HG03575 (cell line): ENCODE measurements around the gene SYNPR.
A peak's percentile ranks its signal among the peaks of the same experiment; 100 is the strongest.

Experiments used
- ATAC-seq: cut with Tn5 transposase; IDR thresholded peaks from one replicate; pipeline ENCODE4 v1.9.1; 2021; ENCODE audit not compliant: unreplicated experiment, insufficient number of reproducible peaks, low FRiP score; ENCODE audit errors: extremely low read depth

SYNPR gene

DNA sequence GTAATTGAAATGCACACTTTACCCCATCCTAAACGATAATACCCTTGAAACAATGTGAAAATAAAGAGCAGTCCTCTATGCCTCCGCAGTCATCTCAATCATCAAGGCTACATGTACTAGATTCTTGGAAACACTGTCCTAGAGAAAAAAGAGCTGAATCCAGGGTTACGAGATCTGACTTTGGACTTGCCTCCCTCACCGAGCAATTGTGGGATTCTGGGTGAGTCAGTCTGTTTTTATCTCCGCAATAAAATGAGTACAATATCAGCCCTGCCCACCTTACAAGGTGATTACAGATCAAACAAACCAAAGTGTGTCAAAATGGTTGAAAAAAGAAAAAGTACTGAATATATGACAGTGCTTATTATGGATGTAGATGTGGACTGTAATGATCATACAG is 222.1 kb downstream of the SYNPR start:
- ATAC-seq: no peak

DNA sequence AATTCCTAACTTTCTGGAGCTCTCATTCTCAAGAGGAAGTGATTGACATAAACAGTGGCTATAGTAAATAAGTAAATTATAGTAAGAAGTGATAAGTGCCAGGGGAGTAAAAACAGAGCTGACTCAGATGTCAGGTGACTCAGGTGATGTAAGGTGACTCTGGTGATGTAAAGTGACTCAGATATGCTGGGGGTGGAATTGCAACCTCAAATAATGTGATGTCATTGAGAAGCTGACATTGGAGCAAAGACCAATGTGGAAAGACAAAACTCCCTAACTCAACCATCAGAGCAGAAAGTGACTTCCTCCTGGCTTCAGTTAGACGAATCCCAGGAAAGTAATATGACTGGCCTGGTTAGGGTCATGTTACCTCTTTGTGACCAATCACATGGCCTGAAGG is 230.2 kb downstream of the SYNPR start:
- no peak for ATAC-seq

DNA sequence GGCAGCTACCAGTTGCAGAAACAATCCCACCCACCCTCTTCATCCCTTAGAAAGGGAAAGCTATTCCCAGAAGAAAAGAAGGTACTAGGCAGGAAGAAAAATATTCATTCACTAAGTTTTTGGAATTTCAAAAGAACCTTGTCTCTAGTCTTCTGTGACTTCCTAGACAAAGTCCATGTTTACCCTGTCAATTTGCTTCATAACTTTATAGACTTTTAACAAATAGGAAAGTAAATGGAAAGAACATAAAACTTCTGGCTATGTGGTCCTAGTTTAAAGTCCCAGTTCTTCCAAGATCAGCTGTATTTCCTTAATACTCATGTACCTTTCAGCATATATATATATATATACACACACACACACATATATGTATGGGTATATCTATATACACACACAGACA is 230.7 kb downstream of the SYNPR start:
- ATAC-seq: no peak

DNA sequence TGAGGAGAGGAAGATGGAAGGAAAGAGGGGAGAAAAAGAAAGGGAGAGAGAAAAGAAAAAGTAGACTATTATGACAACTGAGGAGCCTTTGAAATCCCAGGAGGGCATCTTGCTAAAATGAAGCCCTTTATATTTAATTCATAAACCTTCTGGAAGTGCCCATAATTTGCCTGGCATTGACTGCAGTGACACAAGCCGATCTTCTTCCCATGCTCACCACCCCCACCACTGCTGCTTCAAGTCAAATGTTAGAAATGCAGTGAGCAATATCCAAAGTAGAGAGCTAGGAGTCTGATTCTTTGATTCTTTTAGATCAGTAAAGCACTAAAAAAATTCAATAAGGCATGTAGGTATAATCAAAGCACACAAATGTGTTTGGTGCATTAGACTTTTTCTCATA is 235.7 kb downstream of the SYNPR start:
- no peak for ATAC-seq

DNA sequence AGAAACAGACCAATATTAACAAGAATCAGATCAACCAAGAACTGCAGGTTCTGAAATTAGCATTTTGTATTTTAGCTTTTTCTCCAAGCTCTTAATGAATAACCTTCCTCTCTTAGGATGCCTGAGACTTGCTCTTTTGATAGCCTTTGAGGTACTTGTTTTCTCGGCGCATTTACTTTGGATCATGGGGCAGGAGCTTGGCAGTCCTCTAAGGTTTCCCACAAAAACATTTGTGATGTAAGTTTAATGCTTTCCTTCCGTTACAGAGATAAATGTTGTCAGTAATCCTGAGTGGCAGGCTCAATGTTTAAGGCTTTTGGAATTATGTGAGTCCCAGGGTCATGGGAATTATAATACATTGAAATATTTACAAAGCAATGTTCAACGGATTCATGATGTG is 236.6 kb downstream of the SYNPR start:
- no peak for ATAC-seq

DNA sequence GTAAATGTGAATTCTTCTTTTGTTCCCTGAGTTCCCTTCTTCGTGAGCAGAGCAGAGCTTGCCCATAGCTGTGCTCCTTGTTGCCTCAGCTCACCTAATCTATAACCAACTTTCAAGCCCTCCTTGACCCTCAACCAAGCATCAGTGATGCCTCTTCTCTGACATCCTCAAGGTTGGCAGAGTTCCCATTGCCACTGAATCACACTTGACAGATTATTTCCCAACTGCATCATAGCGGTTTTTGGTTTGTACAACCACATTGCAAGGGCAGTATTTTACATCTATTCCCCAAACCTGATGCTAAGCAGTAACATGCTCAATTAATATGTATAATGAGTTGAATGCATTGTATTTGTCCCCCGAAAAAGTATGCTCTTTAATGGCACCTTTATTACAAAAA is 241.3 kb downstream of the SYNPR start:
- ATAC-seq: no peak

DNA sequence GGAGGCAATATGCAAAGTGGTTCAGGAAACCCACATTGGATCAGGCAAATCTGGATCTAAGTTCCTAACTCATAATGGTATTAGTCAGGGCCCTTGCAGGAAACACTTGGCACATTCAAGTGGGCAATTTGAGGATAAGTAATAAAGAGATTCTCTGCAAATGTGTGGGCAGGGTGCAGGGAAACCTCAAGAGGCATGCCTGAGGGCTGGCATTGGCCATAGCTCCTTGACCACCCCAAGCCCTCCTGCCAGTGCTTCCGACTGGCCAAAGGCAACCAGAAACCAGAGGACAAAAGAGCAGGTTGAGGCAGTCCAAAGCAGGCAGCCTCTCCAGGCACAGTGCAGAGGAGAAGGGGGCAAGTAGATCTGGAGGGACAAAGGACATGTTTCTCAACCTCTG is 243.5 kb downstream of the SYNPR start:
- ATAC-seq: no peak

DNA sequence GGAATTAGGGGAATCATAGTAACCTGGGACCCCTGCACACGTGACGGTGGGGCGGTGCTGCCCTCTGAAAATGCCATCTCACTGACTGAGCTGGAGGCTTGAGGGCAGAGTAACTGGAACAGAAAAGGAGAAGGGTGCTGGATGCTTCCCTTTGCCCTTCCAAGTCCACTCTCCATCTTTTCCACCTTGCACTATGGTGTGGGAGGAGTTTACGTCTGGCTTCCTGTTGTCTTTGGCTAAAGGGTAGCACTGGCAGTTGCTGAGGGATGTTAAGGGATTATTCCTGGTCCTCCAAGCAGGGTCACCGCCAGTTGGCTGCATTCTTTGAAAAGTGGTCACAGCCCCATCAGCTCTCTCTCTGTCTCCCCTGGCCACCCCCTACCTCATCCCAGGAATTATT is 245.0 kb downstream of the SYNPR start:
- no peak for ATAC-seq

DNA sequence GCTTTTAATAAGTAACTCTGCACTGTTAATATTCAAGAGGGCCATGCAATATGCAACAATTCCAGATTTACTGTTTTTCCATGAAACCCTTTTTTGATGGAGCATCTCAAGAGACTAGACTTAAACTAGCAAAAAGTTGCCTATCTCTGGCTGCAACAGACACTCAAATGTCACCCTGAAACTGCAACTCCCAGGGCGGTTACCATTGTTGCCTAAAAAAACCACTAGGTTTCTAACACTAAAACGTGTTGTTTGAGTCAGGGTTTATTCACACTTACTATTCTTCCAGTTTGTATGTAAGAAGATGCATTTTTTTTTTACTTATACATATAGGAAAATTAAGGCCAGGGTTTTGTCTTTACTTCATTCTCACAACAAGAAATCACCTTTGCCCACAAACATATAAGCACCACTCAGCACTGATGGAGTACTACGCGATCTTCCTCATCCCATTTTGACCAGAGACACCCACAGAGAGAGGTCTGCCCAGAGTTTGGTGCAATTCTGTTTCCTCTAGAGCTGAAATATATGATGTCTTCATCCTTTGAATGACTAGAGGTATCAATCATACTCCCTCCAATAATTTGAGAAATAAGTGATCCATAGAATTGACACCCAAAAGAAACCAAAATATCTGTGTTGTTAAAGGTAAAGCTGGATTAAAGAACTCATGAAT is 250.4 kb downstream of the SYNPR start:
- ATAC-seq: no peak

DNA sequence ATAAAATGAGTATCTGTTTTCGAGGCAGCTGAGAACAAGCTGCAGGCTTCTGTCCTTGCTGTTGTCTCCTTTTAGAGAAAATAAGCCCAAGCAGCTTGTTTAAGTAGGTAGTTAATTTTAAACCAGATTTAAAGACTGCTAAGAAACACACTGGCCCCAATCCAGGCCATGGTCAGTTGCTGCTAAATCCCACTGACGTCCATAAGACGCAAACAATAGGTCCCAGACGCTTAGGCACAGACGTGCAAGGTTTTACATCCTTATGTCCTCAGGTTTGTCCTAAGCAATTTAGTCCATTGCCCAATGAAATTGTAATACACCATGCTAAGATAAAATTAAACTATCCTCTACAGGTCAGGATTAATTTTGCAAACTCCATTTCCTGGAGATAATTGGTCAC is 254.4 kb downstream of the SYNPR start:
- no peak for ATAC-seq

DNA sequence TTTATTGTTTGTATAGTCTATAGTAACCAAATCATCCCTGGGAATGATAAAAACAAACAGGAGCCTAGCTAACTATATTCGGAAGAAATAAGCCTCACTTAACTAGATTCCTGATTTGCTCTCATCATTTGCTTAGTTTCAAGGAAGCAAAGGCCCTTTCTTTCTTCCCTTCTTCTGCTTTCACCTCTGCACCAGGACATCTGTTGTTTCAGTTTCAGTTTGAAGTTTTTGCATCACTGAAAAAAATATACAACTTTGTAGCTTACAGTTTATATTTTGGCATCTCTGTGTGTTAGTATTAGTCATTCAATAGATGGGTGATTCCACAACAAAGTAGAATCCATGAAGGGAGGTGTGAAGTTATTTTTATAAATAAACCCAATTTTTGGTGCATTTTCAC is 260.8 kb downstream of the SYNPR start:
- no peak for ATAC-seq

DNA sequence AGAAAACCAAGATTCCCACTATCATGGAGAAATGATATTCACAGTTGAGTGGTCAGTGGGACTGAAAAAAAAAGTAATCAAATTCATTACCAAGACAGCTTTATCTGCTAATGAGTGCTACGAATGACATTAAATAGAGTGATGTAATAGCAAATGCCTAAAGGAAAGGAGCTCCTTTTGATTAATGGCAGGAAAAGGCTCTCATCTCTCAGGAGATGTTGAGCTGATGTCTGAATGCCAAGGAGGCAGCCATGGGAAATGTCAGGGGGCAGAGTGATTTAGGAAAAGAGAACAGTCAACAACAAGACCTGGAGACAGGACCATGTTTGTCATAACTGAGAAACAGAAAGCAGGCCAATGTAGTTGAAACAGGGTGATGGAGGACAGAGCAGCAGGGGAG is 277.7 kb downstream of the SYNPR start:
- no peak for ATAC-seq

DNA sequence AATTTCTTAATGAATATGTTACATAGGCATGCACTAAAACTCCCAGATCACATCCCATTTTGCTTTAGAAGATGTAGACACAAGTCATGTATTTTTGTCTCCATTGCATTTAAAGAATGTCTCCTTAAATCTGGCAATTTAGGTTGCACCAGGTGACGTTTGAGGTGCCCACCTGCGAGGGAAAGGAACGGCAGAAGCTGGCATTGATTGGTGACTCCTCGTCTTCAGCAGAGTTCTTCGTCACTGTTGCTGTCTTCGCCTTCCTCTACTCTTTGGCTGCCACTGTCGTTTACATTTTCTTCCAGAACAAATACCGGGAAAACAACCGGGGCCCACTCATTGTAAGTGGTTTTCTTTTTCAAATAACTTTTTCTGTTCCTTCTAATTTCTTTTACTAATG is 278.3 kb downstream of the SYNPR start:
- ATAC-seq: no peak

DNA sequence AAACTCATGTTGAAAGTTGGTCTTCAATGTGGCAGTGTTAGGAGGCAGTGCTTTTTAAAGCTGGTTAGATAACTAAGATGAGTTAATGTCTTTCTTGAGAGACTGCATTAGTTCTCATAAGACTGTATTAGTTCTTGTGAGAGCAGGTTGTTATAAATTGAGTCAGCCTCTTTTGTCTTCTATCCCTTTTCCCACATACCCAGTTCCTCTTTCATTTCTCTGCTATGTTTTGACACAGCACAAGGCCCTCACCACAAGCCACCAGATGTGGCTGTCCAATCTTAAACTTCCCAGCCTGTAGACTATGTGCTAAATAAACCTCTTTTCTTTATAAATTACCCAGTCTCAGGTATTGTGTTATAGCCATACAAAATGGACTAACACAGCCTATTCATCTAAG is 279.8 kb downstream of the SYNPR start:
- ATAC-seq: peak; percentile 95

DNA sequence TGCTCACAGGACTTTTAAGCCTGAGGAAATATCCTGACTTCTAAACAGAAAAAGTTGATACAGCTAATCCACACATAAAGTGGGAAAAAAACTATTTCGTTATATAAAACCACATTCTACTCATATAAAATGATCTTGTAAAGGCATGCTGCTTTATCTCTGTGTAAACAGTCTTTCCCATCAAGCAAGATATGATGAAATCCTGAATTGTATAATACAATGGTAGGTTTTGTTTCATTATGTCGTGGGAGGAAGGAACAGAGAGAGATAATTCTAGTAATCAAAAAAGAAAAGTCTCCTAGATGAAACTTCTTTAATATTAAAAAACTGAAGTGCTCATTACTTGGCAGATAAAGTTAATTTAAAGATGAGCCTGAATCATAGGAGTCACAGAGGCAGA is 281.8 kb downstream of the SYNPR start:
- no peak for ATAC-seq

DNA sequence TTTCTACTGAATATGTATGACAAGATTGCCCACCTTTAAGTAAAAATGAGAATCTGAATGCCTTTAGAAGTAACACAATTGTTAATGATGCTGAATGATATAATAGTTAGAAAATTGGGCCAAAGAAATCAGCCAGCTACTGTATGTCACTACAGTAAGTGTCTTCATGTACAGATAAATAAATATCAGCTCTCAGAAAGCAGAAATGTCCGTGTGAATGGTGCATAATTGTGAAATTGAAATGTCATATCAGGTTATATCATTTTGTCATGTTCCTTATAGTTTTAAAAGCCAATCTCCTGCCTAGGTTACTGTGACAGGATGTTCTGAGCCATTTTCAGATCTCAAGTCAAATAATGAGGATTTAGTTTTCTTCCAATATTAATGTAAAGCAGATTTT is 283.8 kb downstream of the SYNPR start:
- no peak for ATAC-seq

DNA sequence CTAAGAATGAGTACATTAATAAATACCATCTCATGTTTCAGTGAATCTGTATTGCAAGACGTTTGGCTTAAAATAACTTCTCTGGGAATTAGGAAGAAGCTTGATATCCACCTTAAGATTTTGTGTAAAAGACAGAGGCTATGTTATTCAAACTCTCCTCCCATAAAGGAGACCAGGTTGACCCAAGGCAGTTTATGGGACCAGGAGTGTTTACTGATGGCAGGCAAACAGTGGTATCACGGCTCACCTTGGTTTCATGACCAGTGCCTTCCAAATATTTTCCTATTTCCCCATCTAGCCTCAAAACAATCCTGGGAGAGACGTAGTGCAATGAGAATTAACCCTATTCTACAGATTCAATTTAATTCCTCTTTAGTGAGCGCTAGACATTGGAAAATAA is 284.2 kb downstream of the SYNPR start:
- no peak for ATAC-seq

DNA sequence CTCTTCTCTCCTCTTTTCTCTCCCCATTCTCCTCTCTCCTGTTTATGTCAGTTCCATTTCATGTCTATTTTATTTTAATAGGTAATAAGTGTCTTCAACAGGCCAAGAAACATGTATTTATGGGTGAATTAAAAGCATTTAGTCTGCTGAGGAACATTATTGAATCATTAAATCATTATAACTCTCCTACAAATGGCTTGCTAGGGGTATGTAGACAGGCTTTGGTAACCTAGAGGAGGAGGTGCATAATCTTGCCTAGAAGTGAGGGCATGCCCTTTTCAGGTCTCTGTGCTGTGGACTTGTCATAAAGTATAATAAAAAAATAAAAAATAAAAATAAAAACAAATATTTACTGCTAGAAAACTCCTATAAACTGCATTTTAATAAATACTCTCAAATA is 285.5 kb downstream of the SYNPR start:
- no peak for ATAC-seq

DNA sequence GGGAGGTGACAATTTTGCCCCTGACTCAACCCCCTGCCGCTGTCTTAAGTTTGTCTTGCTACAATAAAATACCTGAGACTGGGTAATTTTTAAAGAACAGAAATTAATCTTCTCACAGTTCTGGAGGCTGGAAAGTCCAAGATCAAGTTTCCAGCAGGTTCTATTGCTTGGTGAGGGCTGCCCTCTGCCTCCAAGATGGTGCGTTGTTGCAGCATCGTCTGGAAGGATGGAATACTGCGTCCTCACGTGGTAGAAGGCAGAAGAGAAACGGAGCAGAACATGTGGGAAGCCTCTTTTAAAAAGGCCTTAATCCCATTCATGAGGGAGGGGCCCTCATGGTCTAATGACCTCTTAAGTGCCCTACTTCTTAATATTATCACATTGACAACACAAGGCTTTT is 287.1 kb downstream of the SYNPR start:
- ATAC-seq: no peak

DNA sequence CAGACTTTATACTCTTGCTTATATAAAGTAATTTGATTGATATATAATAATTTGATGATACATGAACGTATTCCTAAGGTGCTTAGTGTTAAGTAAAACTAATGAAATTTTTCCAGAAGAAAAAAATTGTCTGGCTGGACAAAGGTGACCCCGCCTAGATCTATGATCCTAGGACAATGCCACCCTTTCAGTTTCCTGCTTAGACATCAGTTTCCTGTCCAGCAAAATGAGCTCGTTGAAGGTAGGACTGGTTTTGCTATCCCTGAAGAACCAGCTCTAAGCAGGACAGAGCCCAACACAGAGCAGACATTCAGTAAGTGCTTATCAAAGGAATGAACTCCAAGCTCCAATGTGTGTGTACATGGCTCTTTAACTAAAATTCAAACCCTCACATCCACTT is 293.6 kb downstream of the SYNPR start:
- no peak for ATAC-seq

DNA sequence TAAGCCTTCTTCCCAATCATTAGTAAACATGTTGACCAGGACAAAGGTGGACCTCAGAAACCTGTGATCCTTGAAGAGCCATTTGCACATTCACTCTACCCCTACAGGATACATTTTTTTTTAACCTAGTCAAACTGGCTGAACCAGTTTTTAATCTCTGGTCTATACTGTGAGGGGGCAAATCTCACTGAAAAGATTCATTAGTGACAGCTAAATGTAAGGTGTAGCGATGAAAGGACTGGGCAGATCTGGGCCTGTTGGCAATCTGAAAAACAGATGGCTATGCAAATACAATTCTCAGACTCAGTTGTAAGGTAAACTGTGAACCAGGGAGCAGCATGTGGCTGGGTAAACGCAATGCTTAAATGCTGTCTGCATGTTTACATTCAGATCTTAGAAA is 298.7 kb downstream of the SYNPR start:
- ATAC-seq: no peak

DNA sequence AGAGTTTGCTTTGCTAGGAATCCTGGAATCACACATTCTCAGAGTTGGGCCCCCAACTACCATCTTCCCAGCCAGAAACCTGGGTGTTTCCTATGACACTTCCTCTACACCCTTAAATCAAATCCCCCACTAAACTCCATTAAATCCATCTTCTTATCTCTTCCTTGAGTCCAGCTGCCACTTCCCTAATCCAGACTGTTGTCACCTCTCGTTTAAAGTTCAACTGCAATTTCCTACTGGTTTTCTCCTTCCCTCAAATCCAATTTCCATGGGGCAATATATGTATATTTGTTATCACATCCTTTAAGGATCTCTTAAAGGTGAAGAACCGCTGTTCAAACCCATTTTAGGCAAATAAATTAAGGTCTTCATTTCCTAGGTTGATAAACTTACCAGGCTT is 300.8 kb downstream of the SYNPR start:
- ATAC-seq: no peak
